ENCODE results near the gene AREL1. TPM values are rescaled to one million over a fixed set of nuclear protein-coding genes. Genes with fewer than 3 reads are reported as not detected.

The AREL1 gene
- total and polyA plus RNA-seq, 2 donors (not counting 3 experiments of a cell fraction or from before 2014, with no cell fraction given): 46.4 to 67.2 TPM

GRCh38 chr14:74647061-74647677, 65.7 kb downstream of the AREL1 start:
- TF ChIP-seq MAX (IDR thresholded peaks at IDR 0.05; ENCODE audit: insufficient read depth, insufficient read length): no peak
- no peak for TF ChIP-seq FOS (IDR thresholded peaks at IDR 0.05; ENCODE audit: borderline replicate concordance, insufficient read depth, low read length)
- no peak for TF ChIP-seq MYC (IDR thresholded peaks at IDR 0.05; ENCODE audit: low read depth, low read length)
- no peak for TF ChIP-seq JUN (IDR thresholded peaks at IDR 0.05; ENCODE audit: borderline replicate concordance, insufficient read depth, insufficient read length, low read depth)
- TF ChIP-seq EZH2 (IDR thresholded peaks at IDR 0.05; ENCODE audit: borderline replicate concordance, low read depth, low read length, severe bottlenecking): no peak
- TF ChIP-seq, protein P1, sequence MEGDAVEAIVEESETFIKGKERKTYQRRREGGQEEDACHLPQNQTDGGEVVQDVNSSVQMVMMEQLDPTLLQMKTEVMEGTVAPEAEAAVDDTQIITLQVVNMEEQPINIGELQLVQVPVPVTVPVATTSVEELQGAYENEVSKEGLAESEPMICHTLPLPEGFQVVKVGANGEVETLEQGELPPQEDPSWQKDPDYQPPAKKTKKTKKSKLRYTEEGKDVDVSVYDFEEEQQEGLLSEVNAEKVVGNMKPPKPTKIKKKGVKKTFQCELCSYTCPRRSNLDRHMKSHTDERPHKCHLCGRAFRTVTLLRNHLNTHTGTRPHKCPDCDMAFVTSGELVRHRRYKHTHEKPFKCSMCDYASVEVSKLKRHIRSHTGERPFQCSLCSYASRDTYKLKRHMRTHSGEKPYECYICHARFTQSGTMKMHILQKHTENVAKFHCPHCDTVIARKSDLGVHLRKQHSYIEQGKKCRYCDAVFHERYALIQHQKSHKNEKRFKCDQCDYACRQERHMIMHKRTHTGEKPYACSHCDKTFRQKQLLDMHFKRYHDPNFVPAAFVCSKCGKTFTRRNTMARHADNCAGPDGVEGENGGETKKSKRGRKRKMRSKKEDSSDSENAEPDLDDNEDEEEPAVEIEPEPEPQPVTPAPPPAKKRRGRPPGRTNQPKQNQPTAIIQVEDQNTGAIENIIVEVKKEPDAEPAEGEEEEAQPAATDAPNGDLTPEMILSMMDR (IDR thresholded peaks at IDR 0.05; ENCODE audit: extremely low read depth in 1 of 2, insufficient read depth in 1 of 2, low read depth in 1 of 2, low read length in 2 of 2): no peak
- no peak for TF ChIP-seq GATA2 (IDR thresholded peaks at IDR 0.05; ENCODE audit: insufficient read depth, insufficient read length, low read depth, low read length)
- no peak for TF ChIP-seq POLR2AphosphoS5 (IDR thresholded peaks at IDR 0.05; ENCODE audit: insufficient read depth, low read depth, low read length)
- TF ChIP-seq POLR2A (IDR thresholded peaks at IDR 0.05; ENCODE audit: low read depth, low read length): no peak
- H2AFZ ChIP-seq (ENCODE audit: low read depth, low read length): no peak overlapping the region
- no peak for FAIRE-seq

More at GRCh38 chr14:74647061-74647677, 65.7 kb downstream of the AREL1 start:
- Histone ChIP-seq H3K9me1 (replicated peaks; ENCODE audit: control insufficient read depth, extremely low read depth, insufficient read depth, low read length) (no peaks in the 10 kb centered on the region), H3K79me2 (ENCODE audit: control insufficient read depth, insufficient read depth, low read length) (no peaks in the 10 kb centered on the region), H3K4me3 (replicated peaks in 1 of 3; ENCODE audit: insufficient read depth in 1 of 3, low read depth in 1 of 3, low read length in 3 of 3) (no peak overlapping the region), H3K9ac (replicated peaks; ENCODE audit: extremely low read depth, insufficient read depth, low read length) (no peak overlapping the region), H3K27ac (ENCODE audit: insufficient read depth, low read depth, low read length) (no peak overlapping the region), H4K20me1 (replicated peaks; ENCODE audit: control insufficient read depth, extremely low read depth, insufficient read depth, low read length) (no peaks in the 10 kb centered on the region), H3K27me3 (ENCODE audit: control insufficient read depth in 2 of 2, insufficient read depth in 2 of 2, low read length in 2 of 2) (no peaks in the 10 kb centered on the region), H3K4me2 (ENCODE audit: insufficient read depth, low read length) (no peak overlapping the region), H3K36me3 (ENCODE audit: control insufficient read depth in 2 of 2, extremely low read depth in 1 of 2, insufficient read depth in 2 of 2, low read length in 2 of 2) (no peaks in the 10 kb centered on the region), H3K9me3 (replicated peaks; ENCODE audit: control insufficient read depth, insufficient read depth, low read length) (no peaks in the 10 kb centered on the region), H3K4me1 (ENCODE audit: control insufficient read depth, extremely low read depth, insufficient read depth, low read length) (peaks cover 29% of the 10 kb centered on the region)
- no peak for DNase-seq (ENCODE audit: low read depth, low spot score)
- BruUV-seq (replicated peaks): no TSS peak
- ChIA-PET CTCF (interaction anchor here (1.0 to 4.1 kb wide), 9 partner anchors 9 to 38 kb away, joined by 3 to 33 read pairs (median 8); no protein-coding TSS in a partner anchor), POLR2A (interaction anchor here (0.6 to 1.5 kb wide), 3 partner anchors 8 to 27 kb away, joined by 3 to 5 read pairs (median 5); no protein-coding TSS in a partner anchor)
- intact Hi-C loops (cut with micrococcal nuclease) (no loop called here), dilution Hi-C loops (cut with MboI; ENCODE audit: extremely low pct_ligation_motif_present, low sequenced_read_pairs) (no loop called here)
